ENCODE measurements around the gene ACHE. TPM values are rescaled to one million over a fixed set of nuclear protein-coding genes. Genes with fewer than 3 reads are reported as not detected.
"Not testable (repeated sequence)": the region's sequence is repeated elsewhere in the genome, so short reads cannot be mapped to it uniquely, and the experiment has no call there.

The ACHE gene
- total RNA-seq, 1 donor, result 0.27 TPM

GRCh38 chr7:100865938-100866728 is 29.6 kb downstream of the ACHE start:
- DNase-seq (ENCODE audit: low read depth in 2 of 3, low spot score in 2 of 3), result peak in 2 of 3 donors; percentile 81 to 89

- DNase-seq (ENCODE audit: low read depth in 2 of 3, low spot score in 2 of 3), result peak in 2 of 3 donors; percentile 27 to 50
Measured at GRCh38 chr7:100865372-100865911, 30.2 kb downstream of the ACHE start.

- DNase-seq (ENCODE audit: low read depth in 2 of 3, low spot score in 2 of 3), result no peak
Measured at GRCh38 chr7:100864263-100864845, 31.3 kb downstream of the ACHE start.

- DNase-seq (ENCODE audit: low read depth in 2 of 3, low spot score in 2 of 3), result peak in 2 of 3 donors; percentile 56 to 61
Measured at GRCh38 chr7:100863406-100863950, 32.2 kb downstream of the ACHE start.

- DNase-seq (ENCODE audit: low read depth in 2 of 3, low spot score in 2 of 3), result no peak
Measured at GRCh38 chr7:100861616-100861985, 34.1 kb downstream of the ACHE start.

GRCh38 chr7:100860702-100861615 is 34.7 kb downstream of the ACHE start:
- no peak for DNase-seq (ENCODE audit: low read depth in 2 of 3, low spot score in 2 of 3)

GRCh38 chr7:100859856-100860255 is 35.8 kb downstream of the ACHE start:
- DNase-seq (ENCODE audit: low read depth in 2 of 3, low spot score in 2 of 3), result no peak

GRCh38 chr7:100856871-100857282 is 38.8 kb downstream of the ACHE start:
- no peak for DNase-seq (ENCODE audit: low read depth in 2 of 3, low spot score in 2 of 3)

GRCh38 chr7:100855515-100855914 is 40.2 kb downstream of the ACHE start:
- no peak for DNase-seq (ENCODE audit: low read depth in 2 of 3, low spot score in 2 of 3)

GRCh38 chr7:100854899-100855298 is 40.8 kb downstream of the ACHE start:
- DNase-seq (ENCODE audit: low read depth in 2 of 3, low spot score in 2 of 3), result not testable (repeated sequence)

- DNase-seq (ENCODE audit: low read depth in 2 of 3, low spot score in 2 of 3), result no peak
Measured at GRCh38 chr7:100854146-100854895, 41.4 kb downstream of the ACHE start.

- peak; percentile 67 to 81 (median 75) for DNase-seq (ENCODE audit: low read depth in 2 of 3, low spot score in 2 of 3)
Measured at GRCh38 chr7:100852048-100852872, 43.4 kb downstream of the ACHE start, which contains the start of gene SLC12A9. Gene SLC12A9, plus strand, starts transcription at chr7:100852713. Its CDS starts 1,485 bp downstream, at chr7:100854198.

- DNase-seq (ENCODE audit: low read depth in 2 of 3, low spot score in 2 of 3), result no peak
Measured at GRCh38 chr7:100847360-100847759, 48.3 kb downstream of the ACHE start.

- no peak for DNase-seq (ENCODE audit: low read depth in 2 of 3, low spot score in 2 of 3)
Measured at GRCh38 chr7:100840470-100841100, 55.1 kb downstream of the ACHE start.
